HG03565 (cell line): ENCODE results near the gene MRPS17.

Source experiments
- ATAC-seq: cut with Tn5 transposase; IDR thresholded peaks from one replicate; pipeline ENCODE4 v1.9.1; 2021; ENCODE audit warnings: mild to moderate bottlenecking, moderate library complexity; ENCODE audit not compliant: unreplicated experiment

The MRPS17 gene

GRCh38 chr7:55970561-55970960, 18.9 kb downstream of the MRPS17 start:
- no peak for ATAC-seq

GRCh38 chr7:55970978-55971377, 19.3 kb downstream of the MRPS17 start:
- no peak for ATAC-seq

- ATAC-seq, result no peak
These were observed 22.1 kb downstream of the MRPS17 start for GRCh38 chr7:55973747-55974250.

- no peak for ATAC-seq
These were observed 24.4 kb downstream of the MRPS17 start for GRCh38 chr7:55975988-55976633.

DNA sequence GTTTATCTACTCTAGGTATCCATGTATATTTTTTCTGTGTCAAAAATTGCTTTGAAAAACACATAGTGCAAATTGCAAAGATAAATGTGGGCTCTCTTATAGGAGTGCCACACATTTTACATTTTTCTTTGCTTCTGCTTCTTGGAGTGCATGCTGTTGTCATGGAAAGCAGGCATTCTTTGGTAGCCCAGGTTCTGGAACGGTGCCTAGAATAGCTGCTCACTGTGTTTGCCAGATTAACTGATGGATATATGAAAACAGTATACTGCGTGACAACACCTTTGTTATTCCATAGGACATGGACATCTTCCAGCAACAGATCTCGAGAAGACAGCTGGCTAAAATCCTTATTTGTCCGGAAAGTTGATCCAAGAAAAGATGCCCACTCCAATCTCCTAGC, 26.2 kb downstream of the MRPS17 start:
- no peak for ATAC-seq

DNA sequence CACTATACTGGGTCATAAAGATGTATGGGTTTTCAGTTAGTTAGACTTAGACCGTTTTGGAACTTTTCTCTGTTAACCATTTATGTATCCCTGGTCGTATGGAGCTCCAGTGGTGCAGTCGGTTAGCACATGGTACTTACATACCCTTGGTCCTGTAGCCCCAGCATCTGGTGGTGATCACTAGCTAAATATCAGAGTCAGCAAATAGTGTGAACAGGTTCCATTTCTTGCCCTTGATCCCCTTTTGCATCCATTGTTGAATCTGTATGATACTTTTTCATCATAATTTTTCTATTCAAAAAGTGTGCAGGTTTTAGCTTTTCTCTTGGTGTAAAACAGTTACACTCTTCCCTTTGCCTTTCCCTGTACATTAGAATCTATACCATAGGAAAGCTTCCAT, 28.6 kb downstream of the MRPS17 start:
- no peak for ATAC-seq

DNA sequence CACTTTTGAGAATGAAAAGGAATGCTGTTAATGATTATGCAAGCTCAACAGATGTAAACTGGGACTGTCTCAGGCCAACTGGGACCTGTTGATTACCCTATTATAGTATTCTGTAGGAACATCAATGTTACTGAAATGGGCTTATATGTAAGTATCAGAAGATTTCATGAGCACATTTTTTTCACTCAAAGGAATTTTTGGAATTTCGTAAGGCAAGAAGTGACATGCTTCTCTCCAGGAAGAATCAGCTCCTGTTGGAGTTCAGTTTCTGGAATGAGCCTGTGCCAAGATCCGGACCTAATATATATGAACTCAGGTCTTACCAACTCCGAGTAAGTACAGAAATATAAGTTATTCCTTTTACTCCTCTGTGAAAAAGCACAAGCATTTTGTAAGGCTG, 31.9 kb downstream of the MRPS17 start:
- no peak for ATAC-seq

DNA sequence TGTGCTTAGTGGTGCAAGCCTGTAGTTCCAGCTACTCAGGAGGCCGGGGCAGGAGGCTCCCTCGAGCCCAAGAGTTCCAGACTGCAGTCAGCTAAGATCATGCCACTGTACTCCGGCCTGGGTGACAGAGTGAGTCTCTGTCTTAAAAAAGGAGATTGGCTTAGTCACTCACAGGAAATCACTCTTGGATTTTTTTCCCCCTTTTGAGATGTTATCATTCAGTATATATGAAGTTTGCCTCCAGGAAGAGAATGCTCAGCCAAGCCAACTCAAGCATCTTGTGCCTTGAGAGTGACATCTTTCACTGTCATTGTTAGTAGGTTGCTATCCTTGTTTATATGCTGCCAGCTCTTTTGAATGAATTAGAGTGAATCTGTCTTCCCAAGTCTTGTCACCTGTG, 40.7 kb downstream of the MRPS17 start:
- no peak for ATAC-seq

- no peak for ATAC-seq
These were observed 45.3 kb downstream of the MRPS17 start for GRCh38 chr7:55996856-55997500.

DNA sequence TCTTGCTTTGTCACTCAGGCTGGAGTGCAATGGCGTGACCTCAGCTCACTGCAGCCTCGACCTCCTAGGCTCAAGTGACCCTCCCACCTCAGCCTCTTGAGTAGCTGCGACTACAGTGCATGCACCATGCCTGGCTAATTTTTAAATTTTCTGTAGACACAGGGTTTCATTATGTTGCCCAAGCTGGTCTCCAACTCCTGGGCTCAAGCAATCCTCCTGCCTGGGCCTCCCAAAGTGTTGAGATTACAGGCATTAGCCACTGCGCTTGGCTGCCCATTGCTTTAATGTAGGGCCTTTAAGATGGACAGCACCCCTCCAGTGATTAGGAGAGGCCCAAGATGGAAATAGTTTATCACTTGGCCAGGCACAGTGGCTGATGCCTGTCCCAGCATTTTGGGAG, 52.1 kb downstream of the MRPS17 start:
- no peak for ATAC-seq
